ENCODE results near the gene CCL1.

CCL1 gene

GRCh38 chr17:34363183-34363661 is at the start of gene CCL1:
TSS of gene CCL1 (minus strand) at chr17:34363233. CDS start at chr17:34363161, 72 bp downstream.
- peaks cover 43% of the 10 kb centered on the region for H3K4me1 Mint-ChIP-seq

GRCh38 chr17:34412534-34412933 is 49.5 kb upstream of the CCL1 start:
- CTCF ChIA-PET: interaction anchor here (1.0 to 1.6 kb wide), 4 partner anchors 11 to 130 kb away, joined by 3 to 5 read pairs (median 3); no protein-coding TSS in a partner anchor
- Mint-ChIP-seq H3K36me3 (no peaks in the 10 kb centered on the region), H3K9me3 (no peaks in the 10 kb centered on the region), H3K4me1 (no peaks in the 10 kb centered on the region), H3K27ac (no peak overlapping the region), H3K4me3 (no peak overlapping the region), H3K27me3 (peaks cover 52% of the 10 kb centered on the region)
- DNase-seq: no peak

More at GRCh38 chr17:34363183-34363661, at the start of gene CCL1:
- H3K36me3 Mint-ChIP-seq: no peaks in the 10 kb centered on the region
- H3K4me3 Mint-ChIP-seq: no peak within 1 kb of the TSS
- H3K27ac Mint-ChIP-seq: no peak within 1 kb of the TSS
- CTCF ChIA-PET: interaction anchor here (1.0 to 12.0 kb wide), 10 partner anchors 8 to 197 kb away, joined by 3 to 316 read pairs (median 20); no protein-coding TSS in a partner anchor
- H3K27me3 Mint-ChIP-seq: peaks cover 54% of the 10 kb centered on the region
- no peak for DNase-seq
- H3K9me3 Mint-ChIP-seq: no peaks in the 10 kb centered on the region

- no peaks in the 10 kb centered on the region for H3K4me1 Mint-ChIP-seq
- no peak overlapping the region for H3K27ac Mint-ChIP-seq
- H3K4me3 Mint-ChIP-seq: no peak overlapping the region
- no peak for DNase-seq
- peaks cover 53% of the 10 kb centered on the region for H3K27me3 Mint-ChIP-seq
- no peaks in the 10 kb centered on the region for H3K9me3 Mint-ChIP-seq
- CTCF ChIA-PET: interaction anchor here (1.0 to 1.6 kb wide), 4 partner anchors 10 to 131 kb away, joined by 3 to 5 read pairs (median 3); no protein-coding TSS in a partner anchor
- H3K36me3 Mint-ChIP-seq: no peaks in the 10 kb centered on the region
Observed at GRCh38 chr17:34411646-34412421, 48.8 kb upstream of the CCL1 start.

GRCh38 chr17:34409352-34409751 is 46.3 kb upstream of the CCL1 start:
- Mint-ChIP-seq H3K27ac (no peak overlapping the region), H3K27me3 (peaks cover 49% of the 10 kb centered on the region), H3K4me3 (no peak overlapping the region), H3K36me3 (no peaks in the 10 kb centered on the region), H3K4me1 (no peaks in the 10 kb centered on the region), H3K9me3 (no peaks in the 10 kb centered on the region)
- CTCF ChIA-PET: interaction anchor here (2.3 kb wide), 1 partner anchor 10 kb away, joined by 9 read pairs; no protein-coding TSS in a partner anchor
- no peak for DNase-seq

GRCh38 chr17:34408439-34408838 is 45.4 kb upstream of the CCL1 start:
- peaks cover 40% of the 10 kb centered on the region for H3K27me3 Mint-ChIP-seq
- DNase-seq: no peak
- no peaks in the 10 kb centered on the region for H3K4me1 Mint-ChIP-seq
- CTCF ChIA-PET: interaction anchor here (0.6 to 1.0 kb wide), 2 partner anchors 11 to 47 kb away, joined by 3 to 4 read pairs; no protein-coding TSS in a partner anchor
- no peak overlapping the region for H3K4me3 Mint-ChIP-seq
- H3K27ac Mint-ChIP-seq: no peak overlapping the region
- H3K36me3 Mint-ChIP-seq: no peaks in the 10 kb centered on the region
- H3K9me3 Mint-ChIP-seq: no peaks in the 10 kb centered on the region

- CTCF ChIA-PET: interaction anchor here (1.0 kb wide), 1 partner anchor 9 kb away, joined by 5 read pairs; no protein-coding TSS in a partner anchor
- no peak for DNase-seq
Observed at GRCh38 chr17:34406226-34406625, 43.2 kb upstream of the CCL1 start.

GRCh38 chr17:34403006-34403405 is 40.0 kb upstream of the CCL1 start:
- Mint-ChIP-seq H3K4me1 (peaks cover 22% of the 10 kb centered on the region), H3K27ac (no peak overlapping the region), H3K36me3 (no peaks in the 10 kb centered on the region), H3K9me3 (no peaks in the 10 kb centered on the region), H3K4me3 (no peak overlapping the region), H3K27me3 (peaks cover 36% of the 10 kb centered on the region)
- DNase-seq: no peak
- CTCF ChIA-PET: no interaction called here

More at GRCh38 chr17:34406226-34406625, 43.2 kb upstream of the CCL1 start:
- peaks cover 42% of the 10 kb centered on the region for H3K27me3 Mint-ChIP-seq
- no peaks in the 10 kb centered on the region for H3K36me3 Mint-ChIP-seq
- H3K4me3 Mint-ChIP-seq: no peak overlapping the region
- no peaks in the 10 kb centered on the region for H3K9me3 Mint-ChIP-seq
- no peaks in the 10 kb centered on the region for H3K4me1 Mint-ChIP-seq
- no peak overlapping the region for H3K27ac Mint-ChIP-seq

- Mint-ChIP-seq H3K27ac (no peak overlapping the region), H3K4me3 (no peak overlapping the region), H3K9me3 (no peaks in the 10 kb centered on the region), H3K4me1 (peaks cover 22% of the 10 kb centered on the region), H3K27me3 (peaks cover 41% of the 10 kb centered on the region), H3K36me3 (no peaks in the 10 kb centered on the region)
- no peak for DNase-seq
- CTCF ChIA-PET: interaction anchor here (0.8 to 2.9 kb wide), 3 partner anchors 21 to 40 kb away, joined by 3 to 15 read pairs (median 3); no protein-coding TSS in a partner anchor
Observed at GRCh38 chr17:34401165-34401564, 38.1 kb upstream of the CCL1 start.

GRCh38 chr17:34400301-34400931 is 37.4 kb upstream of the CCL1 start:
- Mint-ChIP-seq H3K9me3 (no peaks in the 10 kb centered on the region), H3K4me1 (peaks cover 22% of the 10 kb centered on the region), H3K27ac (no peak overlapping the region), H3K36me3 (no peaks in the 10 kb centered on the region), H3K27me3 (peaks cover 36% of the 10 kb centered on the region), H3K4me3 (no peak overlapping the region)
- CTCF ChIA-PET: interaction anchor here (1.2 to 2.9 kb wide), 2 partner anchors 20 to 39 kb away, joined by 3 to 15 read pairs; no protein-coding TSS in a partner anchor
- DNase-seq: no peak

- Mint-ChIP-seq H3K4me3 (no peak overlapping the region), H3K27ac (no peak overlapping the region), H3K36me3 (no peaks in the 10 kb centered on the region), H3K4me1 (peaks cover 22% of the 10 kb centered on the region), H3K27me3 (peaks cover 39% of the 10 kb centered on the region), H3K9me3 (no peaks in the 10 kb centered on the region)
- no peak for DNase-seq
- CTCF ChIA-PET: interaction anchor here (0.6 to 2.9 kb wide), 3 partner anchors 17 to 228 kb away, joined by 3 to 15 read pairs (median 3); no protein-coding TSS in a partner anchor
Observed at GRCh38 chr17:34399725-34400124, 36.7 kb upstream of the CCL1 start.

- Mint-ChIP-seq H3K4me3 (no peak overlapping the region), H3K27ac (no peak overlapping the region)
Observed at GRCh38 chr17:34398990-34399389, 36.0 kb upstream of the CCL1 start.

GRCh38 chr17:34397265-34397664 is 34.2 kb upstream of the CCL1 start:
- CTCF ChIA-PET: interaction anchor here (0.8 to 1.9 kb wide), 7 partner anchors 8 to 196 kb away, joined by 3 to 7 read pairs (median 5); partner anchors contain the start of gene CCL1

More at GRCh38 chr17:34398990-34399389, 36.0 kb upstream of the CCL1 start:
- H3K4me1 Mint-ChIP-seq: peaks cover 22% of the 10 kb centered on the region
- CTCF ChIA-PET: interaction anchor here (1.2 to 2.9 kb wide), 2 partner anchors 16 to 38 kb away, joined by 3 to 15 read pairs; no protein-coding TSS in a partner anchor
- H3K9me3 Mint-ChIP-seq: no peaks in the 10 kb centered on the region
- H3K27me3 Mint-ChIP-seq: peaks cover 46% of the 10 kb centered on the region
- H3K36me3 Mint-ChIP-seq: no peaks in the 10 kb centered on the region
- no peak for DNase-seq

GRCh38 chr17:34393401-34393800 is 30.4 kb upstream of the CCL1 start:
- Mint-ChIP-seq H3K4me3 (no peak overlapping the region), H3K9me3 (no peaks in the 10 kb centered on the region), H3K27me3 (peaks cover 64% of the 10 kb centered on the region), H3K36me3 (no peaks in the 10 kb centered on the region), H3K4me1 (peaks cover 24% of the 10 kb centered on the region), H3K27ac (no peak overlapping the region)
- CTCF ChIA-PET: no interaction called here
- DNase-seq: no peak

More at GRCh38 chr17:34397265-34397664, 34.2 kb upstream of the CCL1 start:
- H3K36me3 Mint-ChIP-seq: no peaks in the 10 kb centered on the region
- H3K4me1 Mint-ChIP-seq: peaks cover 22% of the 10 kb centered on the region
- no peaks in the 10 kb centered on the region for H3K9me3 Mint-ChIP-seq
- DNase-seq: no peak
- H3K4me3 Mint-ChIP-seq: no peak overlapping the region
- no peak overlapping the region for H3K27ac Mint-ChIP-seq
- peaks cover 58% of the 10 kb centered on the region for H3K27me3 Mint-ChIP-seq

GRCh38 chr17:34391241-34391640 is 28.2 kb upstream of the CCL1 start:
- no peak for DNase-seq
- no peak overlapping the region for H3K4me3 Mint-ChIP-seq
- H3K27me3 Mint-ChIP-seq: peaks cover 67% of the 10 kb centered on the region
- H3K4me1 Mint-ChIP-seq: peaks cover 37% of the 10 kb centered on the region
- H3K27ac Mint-ChIP-seq: no peak overlapping the region
- H3K9me3 Mint-ChIP-seq: no peaks in the 10 kb centered on the region
- CTCF ChIA-PET: interaction anchor here (1.5 kb wide), 1 partner anchor 30 kb away, joined by 9 read pairs; no protein-coding TSS in a partner anchor
- no peaks in the 10 kb centered on the region for H3K36me3 Mint-ChIP-seq
